ENCODE results near the gene TNFSF18. TPM values are rescaled to one million over a fixed set of nuclear protein-coding genes. Genes with fewer than 3 reads are reported as not detected.

TNFSF18 gene
- total RNA-seq, 3 donors from 2014 or later, result not detected

- Histone ChIP-seq H3K9me3 (no peaks in the 10 kb centered on the region), H3K27ac (no peak overlapping the region), H3K4me3 (no peak overlapping the region), H3K36me3 (no peaks in the 10 kb centered on the region), H3K27me3 (no peaks in the 10 kb centered on the region), H3K4me1 (no peaks in the 10 kb centered on the region)
- no peak for DNase-seq (ENCODE audit: low spot score in 2 of 2)
- TF ChIP-seq POLR2AphosphoS5 (IDR thresholded peaks at IDR 0.05), result no peak
- no peak for TF ChIP-seq CTCF (IDR thresholded peaks at IDR 0.05)
- no peak for TF ChIP-seq POLR2A (IDR thresholded peaks at IDR 0.05)
- intact Hi-C loops (cut with DNase I; ENCODE audit: low total_unique reads), result no loop called here
Observed at GRCh38 chr1:173020138-173020750, 30.5 kb downstream of the TNFSF18 start.

GRCh38 chr1:173017792-173018191, 32.9 kb downstream of the TNFSF18 start:
- Histone ChIP-seq H3K27ac (no peak overlapping the region), H3K27me3 (no peaks in the 10 kb centered on the region), H3K4me3 (no peak overlapping the region), H3K36me3 (no peaks in the 10 kb centered on the region), H3K9me3 (no peaks in the 10 kb centered on the region), H3K4me1 (no peaks in the 10 kb centered on the region)
- no peak for DNase-seq (ENCODE audit: low spot score in 2 of 2)
- intact Hi-C loops (cut with DNase I; ENCODE audit: low total_unique reads), result no loop called here
- TF ChIP-seq POLR2A (IDR thresholded peaks at IDR 0.05), result no peak
- TF ChIP-seq POLR2AphosphoS5 (IDR thresholded peaks at IDR 0.05), result no peak
- TF ChIP-seq CTCF (IDR thresholded peaks at IDR 0.05), result no peak

GRCh38 chr1:173016419-173016818, 34.3 kb downstream of the TNFSF18 start:
- no peak overlapping the region for H3K4me3 ChIP-seq
- H3K9me3 ChIP-seq, result no peaks in the 10 kb centered on the region
- H3K27ac ChIP-seq, result no peak overlapping the region
- no peaks in the 10 kb centered on the region for H3K4me1 ChIP-seq
- intact Hi-C loops (cut with DNase I; ENCODE audit: low total_unique reads), result no loop called here
- TF ChIP-seq POLR2A (IDR thresholded peaks at IDR 0.05) (no peak), POLR2AphosphoS5 (IDR thresholded peaks at IDR 0.05) (no peak), CTCF (IDR thresholded peaks at IDR 0.05) (no peak)
- H3K27me3 ChIP-seq, result no peaks in the 10 kb centered on the region
- H3K36me3 ChIP-seq, result no peaks in the 10 kb centered on the region
- DNase-seq (ENCODE audit: low spot score in 2 of 2), result no peak

GRCh38 chr1:173015629-173016028, 35.1 kb downstream of the TNFSF18 start:
- Histone ChIP-seq H3K27ac (no peak overlapping the region), H3K4me1 (no peaks in the 10 kb centered on the region), H3K36me3 (no peaks in the 10 kb centered on the region), H3K9me3 (no peaks in the 10 kb centered on the region), H3K27me3 (no peaks in the 10 kb centered on the region), H3K4me3 (no peak overlapping the region)
- intact Hi-C loops (cut with DNase I; ENCODE audit: low total_unique reads), result no loop called here
- TF ChIP-seq POLR2A (IDR thresholded peaks at IDR 0.05) (no peak), CTCF (IDR thresholded peaks at IDR 0.05) (no peak), POLR2AphosphoS5 (IDR thresholded peaks at IDR 0.05) (no peak)
- DNase-seq (ENCODE audit: low spot score in 2 of 2), result no peak

GRCh38 chr1:173014160-173014559, 36.6 kb downstream of the TNFSF18 start:
- Histone ChIP-seq H3K9me3 (no peaks in the 10 kb centered on the region), H3K4me1 (no peaks in the 10 kb centered on the region), H3K36me3 (no peaks in the 10 kb centered on the region), H3K4me3 (no peak overlapping the region), H3K27ac (no peak overlapping the region), H3K27me3 (no peaks in the 10 kb centered on the region)
- TF ChIP-seq CTCF (IDR thresholded peaks at IDR 0.05) (no peak), POLR2AphosphoS5 (IDR thresholded peaks at IDR 0.05) (no peak), POLR2A (IDR thresholded peaks at IDR 0.05) (no peak)
- no peak for DNase-seq (ENCODE audit: low spot score in 2 of 2)
- intact Hi-C loops (cut with DNase I; ENCODE audit: low total_unique reads), result no loop called here

Data from breast epithelium (tissue), 4 donors.